Fibroblast of villous mesenchyme (primary cell): ENCODE data around the gene ZNF668. TPM values are rescaled to one million over a fixed set of nuclear protein-coding genes. Genes with fewer than 3 reads are reported as not detected.

Experiments
- DNase-seq: peaks from one replicate; pipeline ENCODE4 v3.0.0-alpha.2; 2010; ENCODE audit warnings: low read depth
- H3K4me3 ChIP-seq: 2 replicates; pipeline ENCODE4 v1.5.1; 2011; ENCODE audit warnings: low read depth, mild to moderate bottlenecking, low read length
- CTCF ChIP-seq: IDR thresholded peaks from 2 replicates; pipeline ENCODE4 v1.5.1; 2012; ENCODE audit warnings: low read depth, mild to moderate bottlenecking, low read length; ENCODE audit not compliant: insufficient read depth
- total RNA-seq: library from RNA; depleted of rRNA; stranded (reverse); fragments of >200 nt; gene quantifications from 2 replicates; pipeline ENCODE4 v1.2.3, GENCODE V29; 2012

The ZNF668 gene
- total RNA-seq, 1 donor, result 16.0 TPM

- TF ChIP-seq CTCF, result no peak
- DNase-seq, result no peak
- H3K4me3 ChIP-seq, result no peak overlapping the region
Measured at GRCh38 chr16:31080756-31081419, 6.8 kb upstream of the ZNF668 start.

- no peak for TF ChIP-seq CTCF
- no peak for DNase-seq
- no peak overlapping the region for H3K4me3 ChIP-seq
Measured at GRCh38 chr16:31080035-31080629, 6.1 kb upstream of the ZNF668 start.

- no peak for TF ChIP-seq CTCF
- no peak overlapping the region for H3K4me3 ChIP-seq
- DNase-seq, result no peak
Measured at GRCh38 chr16:31079342-31079944, 5.4 kb upstream of the ZNF668 start.

GRCh38 chr16:31078597-31079341, 4.7 kb upstream of the ZNF668 start:
- DNase-seq, result no peak
- H3K4me3 ChIP-seq, result no peak overlapping the region
- TF ChIP-seq CTCF, result no peak

- DNase-seq, result no peak
- no peak for TF ChIP-seq CTCF
Measured at GRCh38 chr16:31077592-31078396, 3.8 kb upstream of the ZNF668 start.

GRCh38 chr16:31077024-31077423, 3.0 kb upstream of the ZNF668 start:
- H3K4me3 ChIP-seq, result no peak overlapping the region
- DNase-seq, result no peak
- TF ChIP-seq CTCF, result no peak

More at GRCh38 chr16:31077592-31078396, 3.8 kb upstream of the ZNF668 start:
- no peak overlapping the region for H3K4me3 ChIP-seq
